Measurements from ENCODE around the gene SND1. TPM values are rescaled to one million over a fixed set of nuclear protein-coding genes. Genes with fewer than 3 reads are reported as not detected.
A peak's percentile ranks its signal among the peaks of the same experiment; 100 is the strongest.

The SND1 gene
- total and polyA plus RNA-seq, 10 of the 15 experiments (the other 5 are each of a cell fraction or from before 2014, with no cell fraction given) = 52.4 to 270 (median 146) TPM

DNA sequence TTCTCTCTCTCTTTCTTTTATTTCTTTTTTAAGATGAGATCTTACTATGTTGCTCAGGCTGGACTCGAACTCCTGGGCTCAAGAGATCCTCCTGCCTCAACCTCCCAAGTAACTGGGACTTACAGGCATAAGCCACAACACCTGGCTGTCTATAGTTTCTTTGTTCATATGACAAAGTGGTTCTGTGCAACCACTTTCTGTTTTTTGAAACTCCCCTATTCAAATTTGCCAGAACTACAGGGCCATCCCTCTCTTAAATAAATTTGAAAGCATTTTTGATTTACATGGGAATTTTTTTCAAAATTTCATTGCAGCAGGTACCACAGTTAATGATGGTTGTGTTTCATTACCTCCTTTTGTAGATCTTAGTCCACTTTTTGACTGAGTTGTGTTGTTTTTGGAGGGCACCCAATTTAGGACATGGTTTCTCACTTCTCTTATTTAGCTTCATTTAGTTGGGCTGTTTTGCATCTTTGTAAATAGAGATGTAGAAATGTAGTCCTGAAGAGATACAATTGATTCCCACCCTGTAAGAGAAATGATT, 260.0 kb downstream of the SND1 start (continued):
- TF ChIP-seq, protein P1, sequence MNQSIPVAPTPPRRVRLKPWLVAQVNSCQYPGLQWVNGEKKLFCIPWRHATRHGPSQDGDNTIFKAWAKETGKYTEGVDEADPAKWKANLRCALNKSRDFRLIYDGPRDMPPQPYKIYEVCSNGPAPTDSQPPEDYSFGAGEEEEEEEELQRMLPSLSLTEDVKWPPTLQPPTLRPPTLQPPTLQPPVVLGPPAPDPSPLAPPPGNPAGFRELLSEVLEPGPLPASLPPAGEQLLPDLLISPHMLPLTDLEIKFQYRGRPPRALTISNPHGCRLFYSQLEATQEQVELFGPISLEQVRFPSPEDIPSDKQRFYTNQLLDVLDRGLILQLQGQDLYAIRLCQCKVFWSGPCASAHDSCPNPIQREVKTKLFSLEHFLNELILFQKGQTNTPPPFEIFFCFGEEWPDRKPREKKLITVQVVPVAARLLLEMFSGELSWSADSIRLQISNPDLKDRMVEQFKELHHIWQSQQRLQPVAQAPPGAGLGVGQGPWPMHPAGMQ (IDR thresholded peaks at IDR 0.05; ENCODE audit: borderline replicate concordance) = no peak
- TF ChIP-seq ESRRA (IDR thresholded peaks at IDR 0.05; ENCODE audit: low read length) (no peak), ZBED1 (IDR thresholded peaks at IDR 0.05; ENCODE audit: borderline replicate concordance) (no peak), ZNF384 (IDR thresholded peaks at IDR 0.05; ENCODE audit: borderline replicate concordance, low read depth, low read length) (peak; percentile 72), TARDBP (IDR thresholded peaks at IDR 0.05; ENCODE audit: borderline replicate concordance) (no peak), WRNIP1 (IDR thresholded peaks at IDR 0.05; ENCODE audit: borderline replicate concordance, low read depth, low read length) (no peak), CEBPB (IDR thresholded peaks at IDR 0.05; ENCODE audit: borderline replicate concordance in 1 of 2, low read depth in 2 of 2, low read length in 2 of 2) (no peak), KLF5 (IDR thresholded peaks at IDR 0.05; ENCODE audit: partially characterized antibody) (no peak), ELK1 (IDR thresholded peaks at IDR 0.05; ENCODE audit: low read depth, low read length) (no peak), HDGF (IDR thresholded peaks at IDR 0.05) (no peak), CBFB (IDR thresholded peaks at IDR 0.05; ENCODE audit: low read depth) (no peak), BCLAF1 (IDR thresholded peaks at IDR 0.05) (no peak), BRCA1 (IDR thresholded peaks at IDR 0.05; ENCODE audit: low read depth, low read length) (no peak), HDAC6 (IDR thresholded peaks at IDR 0.05; ENCODE audit: unreplicated experiment) (no peak), CREM (IDR thresholded peaks at IDR 0.05; ENCODE audit: low read depth) (no peak), IRF4 (IDR thresholded peaks at IDR 0.05; ENCODE audit: low read depth, low read length) (0 out of 2 replicates have a peak, but pooled peaks have one; percentile 31), SMC3 (IDR thresholded peaks at IDR 0.05; ENCODE audit: borderline replicate concordance, low read length) (no peak), JUNB (IDR thresholded peaks at IDR 0.05) (no peak), ZNF622 (IDR thresholded peaks at IDR 0.05) (no peak), ETV6 (conservative IDR thresholded peaks at IDR 0.05 in 1 of 2, IDR thresholded peaks at IDR 0.05 in 1 of 2; ENCODE audit: borderline replicate concordance in 1 of 2, low read depth in 1 of 2) (no peak), NFYA (IDR thresholded peaks at IDR 0.05; ENCODE audit: borderline replicate concordance, low read depth, low read length) (no peak), LARP7 (IDR thresholded peaks at IDR 0.05) (no peak), BMI1 (IDR thresholded peaks at IDR 0.05; ENCODE audit: borderline replicate concordance) (no peak), KAT2A (conservative IDR thresholded peaks at IDR 0.05; ENCODE audit: control insufficient read depth, low read depth, low read length) (no peak)
- TF ChIP-seq, protein P2, sequence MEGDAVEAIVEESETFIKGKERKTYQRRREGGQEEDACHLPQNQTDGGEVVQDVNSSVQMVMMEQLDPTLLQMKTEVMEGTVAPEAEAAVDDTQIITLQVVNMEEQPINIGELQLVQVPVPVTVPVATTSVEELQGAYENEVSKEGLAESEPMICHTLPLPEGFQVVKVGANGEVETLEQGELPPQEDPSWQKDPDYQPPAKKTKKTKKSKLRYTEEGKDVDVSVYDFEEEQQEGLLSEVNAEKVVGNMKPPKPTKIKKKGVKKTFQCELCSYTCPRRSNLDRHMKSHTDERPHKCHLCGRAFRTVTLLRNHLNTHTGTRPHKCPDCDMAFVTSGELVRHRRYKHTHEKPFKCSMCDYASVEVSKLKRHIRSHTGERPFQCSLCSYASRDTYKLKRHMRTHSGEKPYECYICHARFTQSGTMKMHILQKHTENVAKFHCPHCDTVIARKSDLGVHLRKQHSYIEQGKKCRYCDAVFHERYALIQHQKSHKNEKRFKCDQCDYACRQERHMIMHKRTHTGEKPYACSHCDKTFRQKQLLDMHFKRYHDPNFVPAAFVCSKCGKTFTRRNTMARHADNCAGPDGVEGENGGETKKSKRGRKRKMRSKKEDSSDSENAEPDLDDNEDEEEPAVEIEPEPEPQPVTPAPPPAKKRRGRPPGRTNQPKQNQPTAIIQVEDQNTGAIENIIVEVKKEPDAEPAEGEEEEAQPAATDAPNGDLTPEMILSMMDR (IDR thresholded peaks at IDR 0.05 in 2 of 3, conservative IDR thresholded peaks at IDR 0.05 in 1 of 3; ENCODE audit: control insufficient read depth in 2 of 3, extremely low read depth in 1 of 3, insufficient read depth in 1 of 3, low read depth in 3 of 3, low read length in 3 of 3) = no peak

Measured in GM12878 (cell line).